Body of pancreas (tissue), 4 donors: ENCODE results near the gene HMGB3. TPM values are rescaled to one million over a fixed set of nuclear protein-coding genes. Genes with fewer than 3 reads are reported as not detected.

Source experiments
- ATAC-seq: fragments of 150-250 bp; one replicate; pipeline ENCODE4 v1.9.1; 2016
- DNase-seq, 4 donors: peaks; one replicate each; pipeline ENCODE4 v3.0.0-alpha.2; 2019
- H3K27ac ChIP-seq, 4 donors: fragments of 200-600 bp; sonication (generic); 1 replicate in 3 of 4; 2 replicates in 1 of 4; pipeline versions ENCODE4 v1.5.1 to v1.6.1; 2016 to 2019; ENCODE audit warnings: mild to moderate bottlenecking in 1 of 4, mixed read lengths in 1 of 4, moderate library complexity in 1 of 4
- H3K27me3 ChIP-seq, 2 donors: fragments of 200-600 bp; sonication (generic); one replicate each; pipeline ENCODE4 v1.6.0; 2016; ENCODE audit warnings: mild to moderate bottlenecking in 1 of 2
- H3K36me3 ChIP-seq, 2 donors: fragments of 200-600 bp; sonication (generic); replicated peaks in 1 of 2; 2 replicates each; pipeline ENCODE4 v1.5.1; 2016; ENCODE audit warnings: low read depth in 2 of 2; ENCODE audit not compliant: insufficient read depth in 1 of 2
- H3K4me1 ChIP-seq: fragments of 200-600 bp; sonication (generic); one replicate; pipeline ENCODE4 v1.6.0; 2016
- H3K4me3 ChIP-seq, 2 donors: fragments of 200-600 bp; sonication (generic); 1 replicate in 1 of 2; 2 replicates in 1 of 2; pipeline ENCODE4 v1.5.1; 2016 to 2019
- H3K9me3 ChIP-seq, 3 donors: fragments of 200-600 bp; sonication (generic); 1 replicate in 2 of 3; 2 replicates in 1 of 3; pipeline ENCODE4 v1.5.1; 2016
- CTCF ChIP-seq, 7 experiments: fragments of 450-650 bp in 4 of 7; fragments of 200-600 bp in 3 of 7; sonication (generic) in 3 of 7; IDR thresholded peaks; one replicate each; pipeline ENCODE4 v1.5.1; 2016 to 2019; ENCODE audit warnings: antibody characterized with exemption in 7 of 7
- POLR2A ChIP-seq, 3 donors: fragments of 450-650 bp; IDR thresholded peaks; one replicate each; pipeline ENCODE4 v1.6.1; 2016; ENCODE audit warnings: antibody characterized with exemption in 3 of 3, mild to moderate bottlenecking in 2 of 3
- WGBS, 2 donors: methylation state at CpG; one replicate each; pipeline ENCODE4 v1.1.5; 2017; 5-methylcytosine and 5-hydroxymethylcytosine counted together
- intact Hi-C: fragments of 100-400 bp; cut with DNase I; formaldehyde crosslinking; loops from one replicate; pipeline ENCODE4 v1.15.1; 2023
- total RNA-seq, 2 donors: library from RNA; depleted of rRNA; stranded (reverse); fragments of >200 nt; gene quantifications; one replicate each; pipeline ENCODE4 v1.1.0, GENCODE V29; 2016

Gene HMGB3
- total RNA-seq, 2 donors from 2014 or later: 1.3 to 1.6 TPM

- Histone ChIP-seq H3K36me3 (no peaks in the 10 kb centered on the region), H3K27ac (no peak overlapping the region), H3K9me3 (no peaks in the 10 kb centered on the region), H3K27me3 (no peaks in the 10 kb centered on the region), H3K4me1 (peaks cover 6% of the 10 kb centered on the region), H3K4me3 (no peak overlapping the region)
- intact Hi-C loops: no loop called here
- DNase-seq (no peak), ATAC-seq (no peak)
- WGBS, 2 donors: 72 to 77% methylated on average over 5 of the region's 9 CpGs
- no peak for TF ChIP-seq CTCF (IDR thresholded peaks at IDR 0.05)
- TF ChIP-seq POLR2A (IDR thresholded peaks at IDR 0.05): no peak
Observed at GRCh38 chrX:150940844-150941495, 42.2 kb upstream of the HMGB3 start.

- DNase-seq: no peak
- WGBS, 2 donors: 72 to 80% methylated on average over 2 of the region's 2 CpGs
Observed at GRCh38 chrX:150941580-150941979, 41.6 kb upstream of the HMGB3 start.

GRCh38 chrX:150942942-150943594 is 40.1 kb upstream of the HMGB3 start:
- H3K27me3 ChIP-seq: no peaks in the 10 kb centered on the region
- intact Hi-C loops: no loop called here
- no peak overlapping the region for H3K4me3 ChIP-seq
- H3K9me3 ChIP-seq: no peaks in the 10 kb centered on the region
- peak; percentile 35 for ATAC-seq
- H3K36me3 ChIP-seq: no peaks in the 10 kb centered on the region
- TF ChIP-seq CTCF (IDR thresholded peaks at IDR 0.05): no peak
- no peak for TF ChIP-seq POLR2A (IDR thresholded peaks at IDR 0.05)
- H3K27ac ChIP-seq: peak overlapping the region in 1 of 4 donors; percentile 25
- peaks cover 6% of the 10 kb centered on the region for H3K4me1 ChIP-seq
- 31 to 32% methylated on average over 1 to 8 of the region's 9 CpGs for WGBS, 2 donors
- DNase-seq: peak; percentile 11 to 40 (median 38)

More at GRCh38 chrX:150941580-150941979, 41.6 kb upstream of the HMGB3 start:
- TF ChIP-seq POLR2A (IDR thresholded peaks at IDR 0.05) (no peak), CTCF (IDR thresholded peaks at IDR 0.05) (no peak)
- Histone ChIP-seq H3K27ac (no peak overlapping the region), H3K4me3 (no peak overlapping the region), H3K36me3 (no peaks in the 10 kb centered on the region), H3K9me3 (no peaks in the 10 kb centered on the region), H3K4me1 (peaks cover 6% of the 10 kb centered on the region), H3K27me3 (no peaks in the 10 kb centered on the region)
- ATAC-seq: no peak
- intact Hi-C loops: no loop called here

GRCh38 chrX:150944233-150944632 is 38.9 kb upstream of the HMGB3 start:
- WGBS, 2 donors: 89% methylated on average over 2 of the region's 3 CpGs; no CpG with 5 or more reads in 1 of the 2 donors
- H3K27me3 ChIP-seq: no peaks in the 10 kb centered on the region
- no peaks in the 10 kb centered on the region for H3K36me3 ChIP-seq
- no peaks in the 10 kb centered on the region for H3K9me3 ChIP-seq
- H3K4me3 ChIP-seq: no peak overlapping the region
- DNase-seq: no peak
- no peak overlapping the region for H3K27ac ChIP-seq
- H3K4me1 ChIP-seq: peaks cover 6% of the 10 kb centered on the region
- TF ChIP-seq CTCF (IDR thresholded peaks at IDR 0.05) (no peak), POLR2A (IDR thresholded peaks at IDR 0.05) (no peak)
- intact Hi-C loops: no loop called here
- no peak for ATAC-seq
